Suprapubic skin (tissue), 4 donors: ENCODE data around the gene LYAR.

Source experiments
- POLR2A ChIP-seq, 2 donors: fragments of 450-650 bp; IDR thresholded peaks; one replicate each; pipeline ENCODE4 v1.6.1; 2017; ENCODE audit warnings: antibody characterized with exemption in 2 of 2, mild to moderate bottlenecking in 2 of 2, moderate library complexity in 2 of 2
- POLR2AphosphoS5 ChIP-seq, 3 donors: sonication (generic); formaldehyde crosslinking; IDR thresholded peaks; one replicate each; pipeline ENCODE4 v1.6.1; 2017; ENCODE audit warnings: antibody characterized with exemption in 3 of 3

- TF ChIP-seq POLR2A (IDR thresholded peaks at IDR 0.05) (no peak), POLR2AphosphoS5 (IDR thresholded peaks at IDR 0.05) (no peak)
These were observed 31.2 kb upstream of the LYAR start for GRCh38 chr4:4320951-4321714.
